ENCODE results near the gene U2AF2.

U2AF2 gene

GRCh38 chr19:55669418-55670279 lies 14.8 kb downstream of the U2AF2 start:
- DNase-seq (ENCODE audit: extremely low spot score), result no peak
- ChIA-PET CTCF (interaction anchor here (1.7 kb wide), 1 partner anchor 37 kb away, joined by 7 read pairs; no protein-coding TSS in a partner anchor), POLR2A (interaction anchor here (0.7 kb wide), 1 partner anchor 13 kb away, joined by 3 read pairs; no protein-coding TSS in a partner anchor)
- TF ChIP-seq, protein P1, sequence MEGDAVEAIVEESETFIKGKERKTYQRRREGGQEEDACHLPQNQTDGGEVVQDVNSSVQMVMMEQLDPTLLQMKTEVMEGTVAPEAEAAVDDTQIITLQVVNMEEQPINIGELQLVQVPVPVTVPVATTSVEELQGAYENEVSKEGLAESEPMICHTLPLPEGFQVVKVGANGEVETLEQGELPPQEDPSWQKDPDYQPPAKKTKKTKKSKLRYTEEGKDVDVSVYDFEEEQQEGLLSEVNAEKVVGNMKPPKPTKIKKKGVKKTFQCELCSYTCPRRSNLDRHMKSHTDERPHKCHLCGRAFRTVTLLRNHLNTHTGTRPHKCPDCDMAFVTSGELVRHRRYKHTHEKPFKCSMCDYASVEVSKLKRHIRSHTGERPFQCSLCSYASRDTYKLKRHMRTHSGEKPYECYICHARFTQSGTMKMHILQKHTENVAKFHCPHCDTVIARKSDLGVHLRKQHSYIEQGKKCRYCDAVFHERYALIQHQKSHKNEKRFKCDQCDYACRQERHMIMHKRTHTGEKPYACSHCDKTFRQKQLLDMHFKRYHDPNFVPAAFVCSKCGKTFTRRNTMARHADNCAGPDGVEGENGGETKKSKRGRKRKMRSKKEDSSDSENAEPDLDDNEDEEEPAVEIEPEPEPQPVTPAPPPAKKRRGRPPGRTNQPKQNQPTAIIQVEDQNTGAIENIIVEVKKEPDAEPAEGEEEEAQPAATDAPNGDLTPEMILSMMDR (IDR thresholded peaks at IDR 0.05; ENCODE audit: control extremely low read depth, extremely low read depth, low read depth, missing control alignments), result no peak

- no peak for DNase-seq (ENCODE audit: extremely low spot score)
- CTCF ChIA-PET, result interaction anchor here (1.4 to 2.0 kb wide), 4 partner anchors 11 to 37 kb away, joined by 7 to 16 read pairs (median 14); partner anchors contain the start of gene U2AF2
- POLR2A ChIA-PET, result no interaction called here
- TF ChIP-seq, protein P1 (IDR thresholded peaks at IDR 0.05; ENCODE audit: control extremely low read depth, extremely low read depth, low read depth, missing control alignments), result no peak
Measured at GRCh38 chr19:55670280-55671053, 15.6 kb downstream of the U2AF2 start.

DNA sequence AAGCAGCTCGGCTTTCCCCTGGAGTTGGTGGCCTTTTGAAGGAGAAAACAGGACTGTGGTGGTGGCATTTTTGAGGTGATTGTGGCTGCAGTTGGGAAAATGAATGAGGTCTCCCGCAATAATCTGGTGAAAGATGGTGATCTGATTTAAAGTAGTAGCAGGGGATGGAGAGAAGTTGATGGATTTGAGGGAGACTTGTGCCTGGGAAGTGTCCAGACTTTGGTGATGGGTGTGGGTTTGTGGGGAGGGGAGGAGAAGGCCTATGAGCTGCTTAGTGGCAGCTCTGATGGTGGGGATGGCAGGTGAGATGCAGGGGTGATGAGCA lies 16.2 kb downstream of the U2AF2 start:
- no peak for DNase-seq (ENCODE audit: extremely low spot score)
- ChIA-PET POLR2A (interaction anchor here (0.9 kb wide), 1 partner anchor 14 kb away, joined by 3 read pairs; no protein-coding TSS in a partner anchor), CTCF (interaction anchor here (0.7 to 2.0 kb wide), 6 partner anchors 11 to 167 kb away, joined by 3 to 16 read pairs (median 10); partner anchors contain the start of genes U2AF2 and ZNF865)
- TF ChIP-seq, protein P1 (IDR thresholded peaks at IDR 0.05; ENCODE audit: control extremely low read depth, extremely low read depth, low read depth, missing control alignments), result no peak

GRCh38 chr19:55672418-55672817 lies 17.6 kb downstream of the U2AF2 start:
- ChIA-PET CTCF (interaction anchor here (1.2 to 2.0 kb wide), 4 partner anchors 13 to 39 kb away, joined by 3 to 16 read pairs (median 10); partner anchors contain the start of gene U2AF2), POLR2A (interaction anchor here (0.7 kb wide), 1 partner anchor 29 kb away, joined by 4 read pairs; no protein-coding TSS in a partner anchor)
- DNase-seq (ENCODE audit: extremely low spot score), result no peak
- TF ChIP-seq, protein P1 (IDR thresholded peaks at IDR 0.05; ENCODE audit: control extremely low read depth, extremely low read depth, low read depth, missing control alignments), result no peak

DNA sequence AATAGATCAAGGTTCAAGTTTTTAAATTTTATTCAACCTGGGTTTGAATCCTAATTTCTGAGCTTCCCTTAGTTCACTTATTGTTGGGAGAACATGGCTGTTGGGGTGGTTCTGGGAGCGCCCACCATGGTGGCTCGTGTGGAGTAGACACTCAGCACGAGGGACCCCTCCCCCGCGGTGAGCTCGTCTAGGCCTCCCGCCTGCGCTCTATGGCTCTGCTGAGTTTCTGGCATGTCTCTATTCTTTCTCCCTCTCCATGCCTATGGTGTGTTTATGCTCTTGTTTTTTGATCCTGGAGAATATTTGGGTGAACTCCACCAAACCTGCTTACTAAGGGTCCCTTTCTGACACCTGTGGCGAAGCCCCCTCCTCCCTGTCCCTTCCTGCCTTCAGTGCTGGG lies 18.6 kb downstream of the U2AF2 start:
- ChIA-PET CTCF (interaction anchor here (0.6 to 1.1 kb wide), 2 partner anchors 17 to 26 kb away, joined by 3 to 4 read pairs; no protein-coding TSS in a partner anchor), POLR2A (interaction anchor here (0.9 kb wide), 1 partner anchor 17 kb away, joined by 4 read pairs; no protein-coding TSS in a partner anchor)
- no peak for DNase-seq (ENCODE audit: extremely low spot score)
- TF ChIP-seq, protein P1 (IDR thresholded peaks at IDR 0.05; ENCODE audit: control extremely low read depth, extremely low read depth, low read depth, missing control alignments), result no peak

- ChIA-PET CTCF (interaction anchor here (1.1 kb wide), 1 partner anchor 17 kb away, joined by 4 read pairs; no protein-coding TSS in a partner anchor), POLR2A (interaction anchor here (0.9 kb wide), 1 partner anchor 17 kb away, joined by 4 read pairs; no protein-coding TSS in a partner anchor)
- TF ChIP-seq, protein P1 (IDR thresholded peaks at IDR 0.05; ENCODE audit: control extremely low read depth, extremely low read depth, low read depth, missing control alignments), result no peak
- no peak for DNase-seq (ENCODE audit: extremely low spot score)
Measured at GRCh38 chr19:55673889-55674288, 19.1 kb downstream of the U2AF2 start.

Data from GM10248 (cell line).